PC-9 (cell line): ENCODE results near the gene CEP70. TPM values are rescaled to one million over a fixed set of nuclear protein-coding genes. Genes with fewer than 3 reads are reported as not detected.

Experiments used
- BruUV-seq: library from RNA; stranded (reverse); fragments of 400-500 nt; replicated peaks from 2 replicates; lab custom pipeline; 2021; lab: Mats Ljungman, UMichigan
- CTCF ChIA-PET: fragments of 300-600 bp; sonication (Branson Sonifier 250); formaldehyde crosslinking; loops from one replicate; lab custom pipeline; 2022; ENCODE audit warnings: antibody characterized with exemption; lab: Charles Lee
- POLR2A ChIA-PET: fragments of 300-600 bp; sonication (Branson Sonifier 250); formaldehyde crosslinking; loops from one replicate; lab custom pipeline; 2022; ENCODE audit warnings: antibody characterized with exemption; ENCODE audit not compliant: unreplicated experiment; lab: Charles Lee
- DNase-seq, 2 experiments: peaks; one replicate each; pipeline versions ENCODE4 v3.0.0 to v3.0.0-alpha.2; 2015 to 2022; ENCODE audit warnings: mixed read lengths in 1 of 2
- H2AFZ ChIP-seq: fragments of 200-600 bp; sonication (generic); 2 replicates; pipeline ENCODE4 v1.8.1; 2017; ENCODE audit warnings: antibody characterized with exemption
- H3F3A ChIP-seq: fragments of 200-600 bp; sonication (generic); 2 replicates; pipeline ENCODE4 v1.8.1; 2017; ENCODE audit warnings: antibody characterized with exemption, mild to moderate bottlenecking, low read depth; ENCODE audit not compliant: insufficient read depth
- H3K27ac ChIP-seq: fragments of 200-600 bp; sonication (generic); 2 replicates; pipeline ENCODE4 v1.6.1; 2016; ENCODE audit warnings: mixed run types
- H3K27me3 ChIP-seq: fragments of 200-600 bp; sonication (generic); 2 replicates; pipeline ENCODE4 v1.6.1; 2016; ENCODE audit warnings: low read depth, mixed run types; ENCODE audit not compliant: insufficient read depth
- H3K36me3 ChIP-seq: fragments of 200-600 bp; sonication (generic); 2 replicates; pipeline ENCODE4 v1.6.1; 2016; ENCODE audit warnings: low read depth, mixed run types
- H3K4me1 ChIP-seq: fragments of 200-600 bp; sonication (generic); replicated peaks from 2 replicates; pipeline ENCODE4 v1.6.1; 2016; ENCODE audit warnings: mixed run types; ENCODE audit not compliant: insufficient read depth
- H3K4me2 ChIP-seq: fragments of 200-600 bp; sonication (generic); 2 replicates; pipeline ENCODE4 v1.6.1; 2017; ENCODE audit warnings: mixed run types
- H3K4me3 ChIP-seq: fragments of 200-600 bp; sonication (generic); 2 replicates; pipeline ENCODE4 v1.6.1; 2016; ENCODE audit warnings: mixed run types
- H3K79me2 ChIP-seq: fragments of 200-600 bp; sonication (generic); 2 replicates; pipeline ENCODE4 v1.6.1; 2017; ENCODE audit warnings: low read depth, mixed run types
- H3K9me2 ChIP-seq: fragments of 200-600 bp; sonication (generic); 2 replicates; pipeline ENCODE4 v1.8.1; 2017; ENCODE audit warnings: mild to moderate bottlenecking; ENCODE audit not compliant: insufficient read depth
- H3K9me3 ChIP-seq: fragments of 200-600 bp; sonication (generic); 2 replicates; pipeline ENCODE4 v1.8.1; 2016; ENCODE audit warnings: low read depth; ENCODE audit not compliant: insufficient read depth
- H4K20me1 ChIP-seq: fragments of 200-600 bp; sonication (generic); 2 replicates; pipeline ENCODE4 v1.8.1; 2017; ENCODE audit not compliant: insufficient read depth
- EZH2 ChIP-seq: fragments of 200-600 bp; sonication (generic); IDR thresholded peaks from 2 replicates; pipeline ENCODE4 v1.8.0; 2017; ENCODE audit warnings: antibody characterized with exemption, low read depth
- intact Hi-C: fragments of 100-400 bp; cut with micrococcal nuclease; formaldehyde crosslinking; loops from one replicate; pipeline ENCODE4 v1.10.0; 2022; ENCODE audit not compliant: unreplicated experiment
- total RNA-seq: library from RNA; stranded (reverse); gene quantifications from 2 replicates; pipeline ENCODE4 v1.2.3, GENCODE V29; 2021
- TF ChIP-seq, protein P1 (sequence below): fragments of 200-600 bp; sonication (generic); conservative IDR thresholded peaks from 2 replicates; pipeline ENCODE4 v1.6.1; 2017; ENCODE audit warnings: mixed run types, antibody characterized with exemption, mild to moderate bottlenecking, moderate library complexity

CEP70 gene
- total RNA-seq, 1 experiment from 2014 or later: 73.6 TPM

- H3K4me1 ChIP-seq: no peaks in the 10 kb centered on the region
- H3K27me3 ChIP-seq: no peaks in the 10 kb centered on the region
- no peaks in the 10 kb centered on the region for H3K9me3 ChIP-seq
- no TSS peak for BruUV-seq
- no peaks in the 10 kb centered on the region for H3K9me2 ChIP-seq
- intact Hi-C loops: loop anchor here (5.0 kb wide), 1 partner anchor 441 kb away; no protein-coding TSS in a partner anchor
- no peak overlapping the region for H3K27ac ChIP-seq
- no peak overlapping the region for H2AFZ ChIP-seq
- H3K4me2 ChIP-seq: no peak overlapping the region
- no peaks in the 10 kb centered on the region for H3K36me3 ChIP-seq
- ChIA-PET CTCF (no interaction called here), POLR2A (no interaction called here)
- H3K79me2 ChIP-seq: no peaks in the 10 kb centered on the region
- DNase-seq: no peak
- H3F3A ChIP-seq: no peaks in the 10 kb centered on the region
- no peak overlapping the region for H3K4me3 ChIP-seq
- TF ChIP-seq EZH2: no peak
- TF ChIP-seq, protein P1, sequence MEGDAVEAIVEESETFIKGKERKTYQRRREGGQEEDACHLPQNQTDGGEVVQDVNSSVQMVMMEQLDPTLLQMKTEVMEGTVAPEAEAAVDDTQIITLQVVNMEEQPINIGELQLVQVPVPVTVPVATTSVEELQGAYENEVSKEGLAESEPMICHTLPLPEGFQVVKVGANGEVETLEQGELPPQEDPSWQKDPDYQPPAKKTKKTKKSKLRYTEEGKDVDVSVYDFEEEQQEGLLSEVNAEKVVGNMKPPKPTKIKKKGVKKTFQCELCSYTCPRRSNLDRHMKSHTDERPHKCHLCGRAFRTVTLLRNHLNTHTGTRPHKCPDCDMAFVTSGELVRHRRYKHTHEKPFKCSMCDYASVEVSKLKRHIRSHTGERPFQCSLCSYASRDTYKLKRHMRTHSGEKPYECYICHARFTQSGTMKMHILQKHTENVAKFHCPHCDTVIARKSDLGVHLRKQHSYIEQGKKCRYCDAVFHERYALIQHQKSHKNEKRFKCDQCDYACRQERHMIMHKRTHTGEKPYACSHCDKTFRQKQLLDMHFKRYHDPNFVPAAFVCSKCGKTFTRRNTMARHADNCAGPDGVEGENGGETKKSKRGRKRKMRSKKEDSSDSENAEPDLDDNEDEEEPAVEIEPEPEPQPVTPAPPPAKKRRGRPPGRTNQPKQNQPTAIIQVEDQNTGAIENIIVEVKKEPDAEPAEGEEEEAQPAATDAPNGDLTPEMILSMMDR: no peak
- H4K20me1 ChIP-seq: no peaks in the 10 kb centered on the region
Measured at GRCh38 chr3:138476526-138476925, 117.5 kb downstream of the CEP70 start.

DNA sequence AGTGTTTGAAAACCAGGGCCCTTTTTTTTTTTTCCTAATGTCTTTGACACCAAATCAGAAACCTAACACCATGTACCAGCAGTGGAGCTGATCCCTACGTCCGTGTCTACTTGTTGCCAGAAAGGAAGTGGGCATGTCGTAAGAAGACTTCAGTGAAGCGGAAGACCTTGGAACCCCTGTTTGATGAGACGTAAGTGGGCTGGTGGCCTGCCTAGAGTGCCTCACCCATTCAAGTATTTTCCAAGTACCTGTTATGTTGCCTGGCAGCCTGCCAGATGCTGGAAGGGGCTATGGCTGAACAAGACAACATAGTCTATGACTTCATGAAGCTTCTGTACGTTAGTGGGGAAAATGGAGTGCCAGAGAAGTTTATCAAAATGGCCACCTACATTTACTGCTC, 119.9 kb downstream of the CEP70 start:
- 0 out of 2 replicates have a peak, but pooled peaks cover 4% of the 10 kb centered on the region for H3K9me2 ChIP-seq
- no peaks in the 10 kb centered on the region for H3F3A ChIP-seq
- no peaks in the 10 kb centered on the region for H3K79me2 ChIP-seq
- H2AFZ ChIP-seq: no peak overlapping the region
- H3K4me1 ChIP-seq: no peaks in the 10 kb centered on the region
- no peak for DNase-seq
- H3K36me3 ChIP-seq: no peaks in the 10 kb centered on the region
- TF ChIP-seq, protein P1: no peak
- TF ChIP-seq EZH2: no peak
- intact Hi-C loops: no loop called here
- no TSS peak for BruUV-seq
- H3K27me3 ChIP-seq: no peaks in the 10 kb centered on the region
- H3K4me3 ChIP-seq: no peak overlapping the region
- no peak overlapping the region for H3K4me2 ChIP-seq
- no peak overlapping the region for H3K27ac ChIP-seq
- no peaks in the 10 kb centered on the region for H4K20me1 ChIP-seq
- POLR2A ChIA-PET: no interaction called here
- no peaks in the 10 kb centered on the region for H3K9me3 ChIP-seq
- CTCF ChIA-PET: no interaction called here

DNA sequence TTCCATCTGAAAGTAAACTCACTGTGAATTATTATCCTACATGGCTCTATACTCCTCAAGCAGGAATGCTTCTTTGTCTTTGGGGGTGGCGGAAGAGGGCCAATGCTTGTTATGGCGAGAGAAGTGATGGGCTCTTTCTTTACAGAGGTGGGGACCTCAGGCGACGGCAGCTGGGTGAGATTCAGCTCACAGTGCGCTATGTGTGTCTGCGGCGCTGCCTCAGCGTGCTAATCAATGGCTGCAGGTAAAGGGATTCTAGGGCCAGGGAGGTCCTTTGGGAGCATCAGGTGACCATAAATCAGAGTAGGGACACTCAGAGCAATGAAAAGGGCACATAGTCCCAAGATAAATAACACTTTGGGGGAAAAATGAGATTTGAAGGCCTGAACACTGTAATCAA, 120.7 kb downstream of the CEP70 start:
- BruUV-seq: no TSS peak
- Histone ChIP-seq H4K20me1 (no peaks in the 10 kb centered on the region), H3F3A (no peaks in the 10 kb centered on the region), H3K4me2 (no peak overlapping the region), H2AFZ (no peak overlapping the region), H3K79me2 (no peaks in the 10 kb centered on the region), H3K4me3 (no peak overlapping the region), H3K9me3 (no peaks in the 10 kb centered on the region), H3K4me1 (no peaks in the 10 kb centered on the region), H3K36me3 (no peaks in the 10 kb centered on the region), H3K27me3 (no peaks in the 10 kb centered on the region), H3K27ac (no peak overlapping the region), H3K9me2 (0 out of 2 replicates have a peak, but pooled peaks cover 4% of the 10 kb centered on the region)
- ChIA-PET POLR2A (no interaction called here), CTCF (no interaction called here)
- TF ChIP-seq EZH2: no peak
- TF ChIP-seq, protein P1: no peak
- DNase-seq: no peak
- intact Hi-C loops: no loop called here
